GM11168 (cell line): ENCODE data around the gene SEMA3D.
"Not testable (repeated sequence)": the region's sequence is repeated elsewhere in the genome, so short reads cannot be mapped to it uniquely, and the experiment has no call there.

Experiments
- in situ Hi-C: fragments of 300-500 bp; cut with MboI; formaldehyde crosslinking; loops from one replicate; pipeline ENCODE4 v1.12.0; 2022; ENCODE audit warnings: low sequenced_read_pairs; ENCODE audit not compliant: unreplicated experiment

Gene SEMA3D

DNA sequence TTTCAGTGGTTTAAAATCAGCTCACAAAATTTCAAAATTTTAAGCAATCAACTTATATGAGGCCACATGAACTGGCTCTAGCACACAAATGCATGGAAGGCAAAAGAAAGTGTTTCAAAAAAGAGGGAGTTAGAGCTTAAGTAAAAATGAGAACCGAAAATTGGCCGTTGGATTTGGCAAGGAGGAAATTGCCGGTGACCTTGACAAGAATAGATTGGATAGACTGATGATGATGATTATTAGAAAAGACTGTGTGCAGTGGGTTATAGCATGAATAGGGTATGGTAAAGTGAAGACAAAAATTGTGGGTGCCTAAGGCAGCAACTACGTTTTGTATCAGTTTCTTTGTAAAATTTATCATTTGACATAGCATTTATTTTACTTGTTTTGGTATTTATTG is 175.7 kb downstream of the SEMA3D start:
- in situ Hi-C loops, result no loop called here

DNA sequence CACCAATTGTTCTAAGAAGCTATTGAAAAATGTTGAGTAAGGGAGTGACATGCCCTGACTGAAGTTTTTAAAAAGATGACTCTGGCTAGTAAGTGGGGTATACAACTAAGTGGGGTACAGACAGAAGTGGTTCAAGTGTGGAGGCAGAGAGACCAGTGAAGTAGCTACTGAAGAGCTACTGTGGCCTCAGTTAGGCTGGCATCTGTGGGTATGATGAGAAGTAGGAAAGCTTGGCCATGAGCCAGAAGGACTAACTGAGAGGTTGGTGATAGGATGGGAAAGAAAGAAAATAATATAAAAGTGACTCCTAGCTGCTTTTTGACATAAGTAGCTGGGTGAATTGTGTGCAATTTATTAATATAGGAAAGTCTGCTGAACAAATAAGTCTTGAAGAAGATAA is 176.6 kb downstream of the SEMA3D start:
- in situ Hi-C loops, result no loop called here

DNA sequence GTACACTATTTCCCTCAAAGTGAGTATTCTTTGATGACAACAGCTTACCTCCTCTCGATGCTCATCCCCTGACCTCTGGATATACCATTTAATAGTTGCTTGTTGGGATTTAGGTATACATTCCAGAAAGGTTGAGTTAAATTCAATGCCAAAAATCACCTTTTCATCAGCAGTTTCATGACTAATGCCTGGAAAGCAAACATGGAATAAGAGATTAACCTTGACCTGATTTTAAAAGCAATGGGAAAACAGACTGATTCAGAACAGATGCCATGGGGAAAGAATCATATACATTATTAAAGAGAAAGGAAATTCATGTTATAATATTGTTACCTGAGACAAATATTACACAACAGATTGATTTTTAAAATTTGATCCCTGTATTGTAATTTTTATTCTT is 180.1 kb downstream of the SEMA3D start:
- in situ Hi-C loops, result no loop called here

DNA sequence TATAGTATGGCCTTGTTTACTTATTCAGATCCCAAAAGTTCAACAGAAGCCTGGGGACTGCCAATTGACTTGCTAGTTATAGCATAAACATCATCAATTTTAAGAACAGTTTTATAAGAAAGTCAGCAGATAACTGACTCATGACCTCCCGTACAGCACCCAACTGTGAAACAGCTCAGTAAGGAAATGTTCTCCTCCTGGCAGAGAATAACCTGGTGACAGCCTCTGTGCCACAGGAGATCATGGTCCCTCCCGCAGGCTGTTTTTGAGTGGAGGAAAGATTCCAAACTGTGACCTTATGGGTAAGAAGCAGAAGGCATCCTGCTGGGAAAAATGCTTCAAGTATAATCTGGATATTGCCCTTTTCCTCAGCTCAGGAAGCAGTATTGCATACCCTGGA is 182.5 kb downstream of the SEMA3D start:
- in situ Hi-C loops, result no loop called here

DNA sequence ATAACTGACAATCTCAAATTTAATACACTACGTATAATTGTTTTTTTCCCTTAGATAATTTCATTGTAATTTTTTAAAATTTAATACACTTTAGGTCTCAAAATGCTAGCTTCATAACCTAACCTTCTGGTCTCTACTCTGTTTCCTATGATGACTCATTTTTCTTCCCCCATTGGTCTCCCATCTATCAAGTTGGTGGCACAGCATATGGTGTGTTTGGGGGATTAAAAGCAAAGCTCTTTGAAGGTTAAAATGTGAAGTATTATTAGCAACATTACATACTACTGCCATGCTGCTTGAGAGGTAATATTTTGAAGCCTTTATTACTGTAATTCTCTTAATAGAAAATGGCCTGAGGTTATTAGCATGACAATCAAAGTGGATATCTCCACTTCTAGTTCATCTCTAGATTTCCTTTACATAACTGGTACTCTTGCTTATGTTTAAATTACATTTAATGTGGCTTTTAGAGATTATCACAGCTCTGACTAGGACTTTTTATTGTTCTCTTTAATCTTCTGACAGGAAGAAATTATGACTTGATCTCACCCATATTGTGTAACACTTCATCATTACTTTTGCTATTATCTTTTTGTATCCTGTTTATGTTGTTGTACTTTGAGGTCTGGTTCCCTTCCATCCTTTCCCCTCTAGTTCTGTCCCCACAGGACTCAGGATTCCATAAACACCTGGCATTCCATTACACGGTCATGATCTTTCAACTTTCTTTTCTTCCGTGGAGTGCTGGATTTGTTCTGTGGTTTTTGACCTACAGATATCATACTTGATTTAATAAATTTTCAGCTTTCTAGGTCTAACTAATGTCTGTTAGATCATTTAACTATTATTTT is 185.1 kb downstream of the SEMA3D start:
- in situ Hi-C loops, result no loop called here

DNA sequence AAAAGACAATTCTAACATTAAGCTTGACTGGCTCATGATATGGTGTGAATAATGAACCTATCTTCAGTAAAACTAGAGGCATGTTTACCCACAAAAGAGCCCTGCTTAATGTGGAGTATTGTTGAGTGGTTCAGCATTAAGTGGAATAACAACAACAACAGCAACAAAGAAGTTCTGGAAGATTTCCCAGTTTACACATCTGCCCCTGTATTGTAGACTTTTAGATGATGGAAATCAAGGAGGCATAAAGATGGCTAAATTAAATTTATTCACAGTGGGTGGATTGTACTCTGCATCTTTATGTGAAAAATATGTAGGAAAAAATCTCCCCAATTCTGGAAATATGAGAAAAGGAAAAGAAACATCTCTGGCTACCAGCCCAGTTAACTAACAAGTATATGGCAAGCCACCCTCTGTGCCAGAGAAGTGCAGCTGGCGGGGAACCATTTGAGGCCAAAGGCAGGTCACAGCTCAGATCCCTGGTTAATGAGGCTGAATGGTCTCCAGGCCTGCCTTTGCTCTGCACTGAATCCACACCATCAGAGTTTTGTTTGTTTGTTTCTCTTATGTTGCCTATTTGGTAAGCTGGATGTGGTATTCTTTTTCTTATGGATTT is 186.0 kb downstream of the SEMA3D start:
- in situ Hi-C loops, result no loop called here

DNA sequence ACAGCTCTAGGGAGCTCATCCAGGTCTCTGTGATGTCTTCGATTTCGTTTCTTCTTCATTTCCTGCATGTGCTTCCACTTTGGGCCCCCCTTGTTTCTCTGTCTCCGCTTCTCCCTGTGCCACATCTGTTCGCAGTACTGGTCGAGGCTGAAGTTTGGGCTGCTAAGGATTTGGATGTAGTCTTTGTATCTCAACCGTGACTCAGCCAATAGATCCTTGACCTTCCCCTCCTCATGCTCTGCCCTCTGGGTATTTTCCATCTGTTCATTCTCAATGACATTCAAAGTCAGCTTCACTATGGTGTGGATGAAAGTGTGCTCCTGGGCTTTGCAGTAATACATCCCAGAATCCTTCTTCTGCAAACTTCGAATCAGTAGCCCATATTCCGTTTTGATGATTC is 187.4 kb downstream of the SEMA3D start:
- in situ Hi-C loops, result no loop called here

DNA sequence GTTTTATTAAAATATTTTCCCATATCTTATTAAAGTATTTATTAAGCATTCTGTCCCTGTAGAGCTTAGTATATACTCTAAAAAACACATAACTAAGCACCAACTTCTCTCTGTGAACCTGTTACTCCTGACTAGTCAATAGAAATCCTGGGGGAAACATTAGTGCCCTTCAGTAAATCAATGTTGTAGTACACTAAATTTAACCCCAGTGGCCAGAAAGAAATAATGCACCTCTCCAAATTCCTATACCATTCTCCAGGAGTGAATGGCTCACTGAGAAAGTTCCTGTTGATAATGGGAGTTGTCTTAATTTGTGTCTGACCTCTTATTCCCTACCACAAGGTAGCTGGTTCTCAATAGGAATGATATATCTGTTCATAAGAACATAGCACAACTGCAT is 188.2 kb downstream of the SEMA3D start:
- in situ Hi-C loops, result no loop called here

DNA sequence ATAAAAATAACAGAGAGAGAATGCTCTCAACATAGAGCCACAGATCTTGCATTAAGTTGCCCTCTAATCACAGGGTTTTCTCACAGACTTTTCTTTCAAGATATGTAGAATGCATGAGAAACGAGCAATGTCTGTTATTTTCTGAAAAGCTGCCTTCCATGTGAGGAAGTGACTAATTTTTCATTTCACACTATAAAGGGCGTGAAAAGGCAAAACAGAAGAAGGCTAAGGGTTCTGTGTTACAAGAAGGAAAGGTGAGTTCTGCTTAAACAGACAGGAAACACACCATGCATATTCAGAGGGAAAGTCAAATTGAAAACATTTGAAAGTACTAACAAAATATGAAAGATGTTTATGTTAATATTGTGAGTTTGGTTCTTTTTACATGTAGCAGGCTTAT is 189.2 kb downstream of the SEMA3D start:
- in situ Hi-C loops, result no loop called here

DNA sequence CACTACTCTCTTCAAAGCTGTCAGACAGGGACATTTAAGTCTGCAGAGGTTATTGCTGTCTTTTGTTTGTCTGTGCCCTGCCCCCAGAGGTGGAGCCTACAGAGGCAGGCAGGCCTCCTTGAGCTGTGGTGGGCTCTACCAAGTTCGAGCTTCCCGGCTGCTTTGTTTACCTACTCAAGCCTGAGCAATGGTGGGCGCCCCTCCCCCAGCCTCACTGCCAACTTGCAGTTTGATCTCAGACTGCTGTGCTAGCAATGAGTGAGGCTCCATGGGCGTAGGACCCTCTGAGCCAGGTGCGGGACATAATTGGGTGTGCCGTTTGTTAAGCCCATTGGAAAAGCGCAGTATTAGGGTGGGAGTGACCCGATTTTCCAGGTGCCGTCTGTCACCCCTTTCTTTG is 193.9 kb downstream of the SEMA3D start:
- in situ Hi-C loops, result not testable (repeated sequence)

DNA sequence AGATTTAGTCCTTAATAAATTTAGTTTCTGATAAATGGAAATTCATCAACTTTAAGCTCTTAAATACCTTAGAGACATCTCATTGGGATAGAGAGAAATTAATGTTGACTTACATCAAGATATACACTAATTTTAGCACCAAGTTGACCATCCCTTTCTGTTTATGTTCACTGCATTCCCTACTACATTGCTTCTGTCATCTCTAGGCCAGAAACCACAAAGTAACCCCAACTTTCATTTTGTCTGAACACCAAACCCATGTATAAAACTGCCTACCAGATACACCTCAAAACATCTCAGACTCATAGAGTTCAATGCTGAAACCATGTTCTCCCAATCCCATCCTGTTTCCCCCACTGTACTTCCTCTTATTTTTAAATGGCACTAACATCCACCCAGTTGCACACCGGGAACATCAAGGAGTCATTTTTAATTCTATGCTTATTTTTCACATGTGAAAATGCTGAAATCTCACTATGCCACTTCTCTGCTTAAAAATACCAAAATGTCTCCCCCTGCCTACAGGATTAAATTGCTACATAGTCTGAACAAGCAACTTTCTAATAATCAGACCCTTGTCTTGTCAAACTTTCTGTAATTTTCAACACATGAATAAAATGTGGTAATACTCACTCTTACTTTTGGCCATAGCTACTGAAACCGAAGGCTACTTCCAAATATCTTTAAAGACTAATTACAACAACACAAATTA is 201.6 kb downstream of the SEMA3D start:
- in situ Hi-C loops, result no loop called here

DNA sequence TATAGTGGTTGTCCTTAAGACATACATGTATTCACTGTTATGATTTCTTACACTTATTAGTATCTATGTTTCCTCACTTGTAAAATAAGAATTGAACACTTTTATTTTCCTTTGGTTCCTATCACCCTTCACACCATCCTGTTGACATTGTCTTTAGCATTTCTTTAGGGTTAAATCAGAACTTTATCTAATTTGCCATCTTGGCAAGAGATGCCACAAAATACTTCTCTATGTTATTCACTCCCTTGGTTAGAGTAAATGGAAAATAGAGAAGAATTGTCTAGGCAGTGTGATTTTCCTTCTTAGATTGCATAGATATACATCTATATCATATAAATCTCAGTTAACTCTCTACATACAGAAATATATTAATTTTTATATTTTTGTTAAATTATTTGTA is 204.7 kb downstream of the SEMA3D start:
- in situ Hi-C loops, result no loop called here

DNA sequence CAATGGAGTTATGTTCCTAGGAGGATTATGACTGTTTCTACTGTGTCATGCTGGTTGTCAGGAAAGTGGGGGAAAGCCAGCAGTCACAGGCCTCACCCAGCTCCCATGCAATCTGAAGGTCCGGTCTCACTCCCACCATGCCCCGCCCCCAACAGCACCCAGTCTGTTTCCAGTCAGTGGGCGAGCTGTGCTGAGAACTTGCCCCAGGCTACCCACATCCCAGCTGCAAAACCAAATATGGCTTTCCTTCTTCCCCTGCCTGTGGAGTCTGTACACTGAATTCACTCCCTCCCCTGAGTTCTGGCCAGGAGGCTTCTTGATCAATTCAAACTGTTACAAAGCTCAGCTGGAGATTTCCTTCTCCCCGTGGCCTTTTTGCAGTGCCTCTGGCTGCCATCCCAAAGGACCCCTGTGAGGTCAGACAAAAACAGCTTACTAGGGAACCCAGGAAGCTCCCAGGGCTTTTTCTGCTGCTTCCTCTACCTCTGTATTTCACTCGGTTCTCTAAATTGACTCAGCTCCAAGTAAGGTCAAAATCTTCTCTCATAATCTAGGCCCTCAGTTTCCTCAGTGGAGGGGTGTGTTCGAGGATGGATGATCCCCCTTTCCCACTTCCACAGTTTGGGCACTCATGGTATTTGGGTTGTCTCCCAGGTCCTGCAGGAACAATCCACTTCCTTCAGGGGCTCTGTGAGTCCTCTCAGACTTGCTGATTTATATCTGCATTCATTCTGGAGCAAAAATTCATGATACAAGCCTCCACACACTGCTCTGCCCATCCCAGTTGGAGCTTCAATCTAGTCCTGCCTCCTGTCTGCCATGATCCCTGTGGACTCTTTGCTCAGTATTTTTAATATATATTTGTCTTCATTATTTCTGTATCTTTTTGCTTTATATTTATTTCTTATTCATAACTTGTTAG is 205.5 kb downstream of the SEMA3D start:
- in situ Hi-C loops, result no loop called here

DNA sequence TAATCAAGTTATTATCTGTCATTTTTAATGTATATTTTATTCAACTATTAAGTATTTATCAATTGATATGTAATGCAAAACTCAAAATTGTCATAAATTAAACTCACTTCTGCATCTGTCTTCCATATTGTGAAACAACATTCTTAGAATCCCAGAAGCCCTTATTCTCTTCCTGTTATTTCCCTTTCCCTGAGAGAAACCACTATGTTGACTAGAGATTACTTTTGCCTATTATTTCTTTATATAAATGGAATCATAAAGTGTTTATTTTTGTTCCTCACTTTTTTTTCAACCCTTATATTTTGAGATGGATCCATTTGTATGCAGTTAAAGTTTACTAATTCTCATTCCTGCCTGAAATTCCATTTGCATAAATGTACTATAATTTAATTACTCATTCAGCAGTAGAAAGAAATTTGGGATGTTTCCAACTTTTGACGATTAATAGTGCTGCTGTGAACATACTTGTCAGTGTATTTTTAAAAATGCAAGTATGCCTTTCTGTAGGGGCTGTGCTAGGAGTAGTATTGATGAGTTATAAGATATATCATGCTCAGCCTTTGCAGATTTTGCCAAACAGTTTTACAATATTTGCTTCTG is 211.2 kb downstream of the SEMA3D start:
- in situ Hi-C loops, result no loop called here

DNA sequence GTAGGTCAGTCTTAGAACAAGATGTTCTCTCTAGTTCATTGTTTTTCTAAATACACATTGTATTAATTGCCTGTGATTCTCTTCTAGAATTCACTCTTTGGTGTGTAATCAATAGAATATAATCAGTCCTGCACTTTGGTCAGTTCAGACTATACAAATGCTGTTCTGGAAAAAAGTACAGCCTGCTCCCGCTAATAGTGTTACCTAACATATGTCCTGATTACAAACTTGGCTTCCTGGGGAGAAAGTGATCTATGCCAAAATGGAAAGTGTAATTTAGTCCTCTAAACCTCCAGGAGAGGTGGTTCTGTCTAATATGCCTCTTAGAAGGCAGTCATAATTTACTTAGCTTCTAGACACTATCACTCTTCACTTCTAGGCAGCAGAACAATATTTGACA is 215.5 kb downstream of the SEMA3D start:
- in situ Hi-C loops, result no loop called here

DNA sequence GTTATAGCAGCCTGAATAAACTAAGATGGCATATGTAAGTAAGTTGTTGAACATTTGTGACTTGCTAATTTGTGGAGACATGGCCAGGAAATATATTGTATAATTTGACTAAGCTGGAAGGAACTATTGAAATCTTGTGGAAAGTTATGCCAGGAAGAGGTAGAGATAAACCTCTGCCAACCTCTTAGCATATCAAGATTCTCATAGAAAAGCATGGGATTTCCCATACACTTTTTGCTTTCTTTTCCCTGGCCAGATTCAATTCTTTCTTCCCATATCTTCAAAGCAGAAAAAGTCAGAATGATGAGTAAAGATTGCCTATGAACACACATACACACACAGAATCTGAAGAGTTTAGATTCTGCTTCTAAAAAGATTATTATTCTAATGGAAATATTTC is 216.2 kb downstream of the SEMA3D start:
- in situ Hi-C loops, result no loop called here

DNA sequence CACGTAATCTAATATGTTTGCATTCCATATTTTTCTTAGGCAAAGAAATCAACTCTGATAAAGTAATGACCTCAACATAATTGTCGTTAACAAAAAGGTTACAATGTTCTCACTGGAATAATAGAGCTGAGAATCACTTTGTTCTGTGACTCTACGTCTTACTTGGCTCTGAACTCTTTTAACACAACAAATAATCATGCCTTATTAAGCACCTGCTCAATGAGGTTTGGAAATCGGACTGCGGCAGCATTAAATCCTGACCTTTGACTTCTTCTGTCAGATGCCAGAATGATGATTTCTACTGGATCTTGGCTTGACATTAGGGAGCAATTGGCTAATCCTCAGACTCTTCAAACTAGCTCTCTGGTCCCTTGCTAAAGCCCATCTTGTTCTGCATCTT is 233.6 kb downstream of the SEMA3D start:
- in situ Hi-C loops, result no loop called here

DNA sequence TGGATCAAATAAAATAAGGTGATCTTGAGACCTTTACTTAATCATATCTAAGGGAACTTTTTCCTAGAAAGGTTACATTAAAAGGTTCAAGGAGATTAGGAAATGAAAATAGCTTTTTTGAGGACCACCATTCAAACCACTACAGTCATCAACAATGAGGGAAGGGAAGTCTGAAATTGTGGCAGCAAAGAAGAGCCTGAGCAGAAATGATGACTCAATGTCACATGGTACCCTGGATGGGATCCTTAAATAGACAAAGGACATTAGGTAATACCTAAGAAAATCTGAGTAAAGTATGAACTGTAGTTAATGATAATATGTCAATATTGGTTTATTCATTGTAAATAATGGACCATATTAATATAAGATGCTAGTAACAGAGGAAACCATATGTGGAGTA is 236.0 kb downstream of the SEMA3D start:
- in situ Hi-C loops, result no loop called here

DNA sequence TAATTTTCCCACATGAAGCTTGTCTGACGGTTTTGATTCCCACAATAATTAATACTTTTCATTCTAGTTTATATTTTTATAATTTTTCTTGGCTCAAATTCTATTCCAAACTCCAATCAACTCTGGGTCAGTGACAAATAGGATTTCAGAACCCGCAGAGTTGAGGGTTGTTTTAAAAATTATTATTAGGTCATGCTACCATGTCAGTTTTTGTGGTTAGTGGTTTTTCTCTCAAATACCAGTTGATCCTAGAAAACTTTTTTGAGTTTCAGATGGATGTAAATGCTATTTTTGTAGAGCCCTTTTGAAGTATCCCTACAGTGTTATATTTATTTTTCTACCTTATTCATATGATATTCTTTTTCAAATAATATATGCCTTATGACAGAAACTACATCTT is 237.4 kb downstream of the SEMA3D start:
- in situ Hi-C loops, result no loop called here

DNA sequence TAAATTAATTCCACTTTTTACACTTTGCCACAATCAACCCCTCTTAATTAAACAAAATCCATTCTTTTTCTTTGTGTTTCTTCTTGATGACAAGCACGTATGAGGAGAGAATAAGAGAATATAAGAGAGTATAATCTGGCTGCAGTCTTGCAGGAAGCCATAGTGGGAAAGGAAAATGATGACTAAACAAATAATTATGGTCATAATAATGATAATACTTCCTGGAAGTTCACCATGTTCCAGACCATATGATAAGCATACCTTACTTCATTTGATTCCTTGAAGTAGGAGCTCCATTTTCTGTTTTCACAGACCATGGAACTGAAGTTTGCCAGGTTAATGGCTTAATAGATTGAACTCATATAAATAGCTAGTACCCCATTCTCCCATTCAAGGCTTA is 237.8 kb downstream of the SEMA3D start:
- in situ Hi-C loops, result no loop called here
